ENCODE data around the gene SKIC8.

Gene SKIC8

DNA sequence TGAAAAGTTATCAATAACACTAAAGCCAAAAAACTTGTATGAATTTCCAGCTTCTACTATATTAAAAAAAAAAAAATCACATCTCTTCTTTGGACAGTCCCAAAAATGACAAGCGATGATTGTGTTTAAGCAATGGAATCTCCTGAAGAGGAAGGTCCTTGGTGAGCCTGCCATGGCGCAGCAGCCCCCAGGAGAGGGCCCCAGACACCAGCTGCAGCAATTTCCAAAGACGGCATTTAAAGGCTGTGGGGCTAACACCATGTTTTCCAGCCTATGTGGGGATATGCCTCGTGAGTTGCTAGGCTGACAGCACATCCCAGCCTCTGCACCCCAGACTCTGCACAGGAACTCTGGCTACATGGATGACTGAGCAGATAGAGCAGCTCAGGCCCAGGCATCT lies 14.7 kb downstream of the SKIC8 start:
- no peak overlapping the region for H3K27ac ChIP-seq
- TF ChIP-seq, protein P1, sequence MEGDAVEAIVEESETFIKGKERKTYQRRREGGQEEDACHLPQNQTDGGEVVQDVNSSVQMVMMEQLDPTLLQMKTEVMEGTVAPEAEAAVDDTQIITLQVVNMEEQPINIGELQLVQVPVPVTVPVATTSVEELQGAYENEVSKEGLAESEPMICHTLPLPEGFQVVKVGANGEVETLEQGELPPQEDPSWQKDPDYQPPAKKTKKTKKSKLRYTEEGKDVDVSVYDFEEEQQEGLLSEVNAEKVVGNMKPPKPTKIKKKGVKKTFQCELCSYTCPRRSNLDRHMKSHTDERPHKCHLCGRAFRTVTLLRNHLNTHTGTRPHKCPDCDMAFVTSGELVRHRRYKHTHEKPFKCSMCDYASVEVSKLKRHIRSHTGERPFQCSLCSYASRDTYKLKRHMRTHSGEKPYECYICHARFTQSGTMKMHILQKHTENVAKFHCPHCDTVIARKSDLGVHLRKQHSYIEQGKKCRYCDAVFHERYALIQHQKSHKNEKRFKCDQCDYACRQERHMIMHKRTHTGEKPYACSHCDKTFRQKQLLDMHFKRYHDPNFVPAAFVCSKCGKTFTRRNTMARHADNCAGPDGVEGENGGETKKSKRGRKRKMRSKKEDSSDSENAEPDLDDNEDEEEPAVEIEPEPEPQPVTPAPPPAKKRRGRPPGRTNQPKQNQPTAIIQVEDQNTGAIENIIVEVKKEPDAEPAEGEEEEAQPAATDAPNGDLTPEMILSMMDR (conservative IDR thresholded peaks at IDR 0.05; ENCODE audit: low read depth): no peak
- ChIA-PET CTCF (no interaction called here), POLR2A (ENCODE audit: low non-redundant PET) (no interaction called here)
- DNase-seq (ENCODE audit: low spot score): no peak

DNA sequence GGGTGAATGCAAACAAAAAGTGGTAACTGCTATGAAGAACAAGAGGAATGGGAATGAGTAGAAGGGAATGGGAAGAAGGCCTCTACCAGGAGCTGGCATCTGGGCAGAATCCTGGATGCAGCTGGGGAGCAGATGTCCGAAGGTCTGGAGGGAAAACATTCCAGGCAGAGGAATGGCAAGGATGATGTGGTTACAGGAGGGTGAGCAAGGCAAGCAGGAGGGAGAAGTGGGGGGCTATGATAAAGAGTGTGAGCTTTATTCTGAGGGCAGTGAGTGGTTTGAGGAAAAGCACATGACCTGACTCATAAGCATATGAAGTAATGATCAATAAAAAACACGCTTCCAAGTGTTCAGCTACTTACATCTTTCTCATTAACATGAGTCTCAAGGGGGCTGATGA lies 17.1 kb downstream of the SKIC8 start:
- POLR2A ChIA-PET (ENCODE audit: low non-redundant PET): interaction anchor here (0.6 kb wide), 1 partner anchor 119 kb away, joined by 3 read pairs; no protein-coding TSS in a partner anchor
- TF ChIP-seq, protein P1 (conservative IDR thresholded peaks at IDR 0.05; ENCODE audit: low read depth): no peak
- no peak overlapping the region for H3K27ac ChIP-seq
- CTCF ChIA-PET: interaction anchor here (0.5 to 0.6 kb wide), 2 partner anchors 169 to 427 kb away, joined by 3 to 4 read pairs; no protein-coding TSS in a partner anchor
- DNase-seq (ENCODE audit: low spot score): no peak

DNA sequence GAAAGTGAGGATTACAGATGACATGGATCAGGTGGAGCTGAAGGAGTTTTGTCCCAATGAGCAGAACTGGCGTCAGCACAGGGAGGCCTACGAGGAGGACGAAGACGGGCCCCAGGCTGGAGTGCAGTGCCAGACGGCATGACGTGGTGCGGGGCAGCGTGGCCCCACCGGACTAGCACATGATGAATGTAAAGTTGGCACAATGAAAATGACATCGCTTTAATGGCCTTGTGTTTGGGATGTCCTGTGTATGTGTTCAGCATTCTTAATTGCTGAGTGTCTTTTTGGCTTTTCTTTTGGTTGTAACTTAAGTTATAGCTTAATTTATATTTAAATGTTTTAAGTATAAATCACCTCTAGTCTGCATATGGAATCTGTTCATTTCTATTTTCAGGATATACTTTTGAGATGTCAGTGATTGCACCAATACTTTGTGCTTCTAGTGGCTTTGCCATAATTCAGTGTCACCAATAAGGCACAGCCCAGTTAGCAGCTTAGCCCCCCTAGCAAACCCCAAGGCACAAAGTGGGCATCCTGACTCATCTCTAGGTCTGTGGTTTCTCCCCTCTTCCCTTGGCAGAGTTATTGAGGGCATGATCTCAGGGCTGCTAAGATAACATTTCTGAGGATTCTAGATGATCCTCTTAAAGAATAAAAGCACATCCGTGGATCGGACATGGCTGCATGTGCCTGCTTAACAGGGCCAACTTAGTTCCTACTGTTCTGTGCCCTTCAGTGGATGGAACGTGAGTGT lies 18.9 kb downstream of the SKIC8 start:
- ChIA-PET CTCF (interaction anchor here (0.5 to 0.6 kb wide), 2 partner anchors 167 to 1311 kb away, joined by 3 to 4 read pairs; no protein-coding TSS in a partner anchor), POLR2A (ENCODE audit: low non-redundant PET) (no interaction called here)
- no peak for DNase-seq (ENCODE audit: low spot score)
- no peak overlapping the region for H3K27ac ChIP-seq
- TF ChIP-seq, protein P1 (conservative IDR thresholded peaks at IDR 0.05; ENCODE audit: low read depth): no peak

DNA sequence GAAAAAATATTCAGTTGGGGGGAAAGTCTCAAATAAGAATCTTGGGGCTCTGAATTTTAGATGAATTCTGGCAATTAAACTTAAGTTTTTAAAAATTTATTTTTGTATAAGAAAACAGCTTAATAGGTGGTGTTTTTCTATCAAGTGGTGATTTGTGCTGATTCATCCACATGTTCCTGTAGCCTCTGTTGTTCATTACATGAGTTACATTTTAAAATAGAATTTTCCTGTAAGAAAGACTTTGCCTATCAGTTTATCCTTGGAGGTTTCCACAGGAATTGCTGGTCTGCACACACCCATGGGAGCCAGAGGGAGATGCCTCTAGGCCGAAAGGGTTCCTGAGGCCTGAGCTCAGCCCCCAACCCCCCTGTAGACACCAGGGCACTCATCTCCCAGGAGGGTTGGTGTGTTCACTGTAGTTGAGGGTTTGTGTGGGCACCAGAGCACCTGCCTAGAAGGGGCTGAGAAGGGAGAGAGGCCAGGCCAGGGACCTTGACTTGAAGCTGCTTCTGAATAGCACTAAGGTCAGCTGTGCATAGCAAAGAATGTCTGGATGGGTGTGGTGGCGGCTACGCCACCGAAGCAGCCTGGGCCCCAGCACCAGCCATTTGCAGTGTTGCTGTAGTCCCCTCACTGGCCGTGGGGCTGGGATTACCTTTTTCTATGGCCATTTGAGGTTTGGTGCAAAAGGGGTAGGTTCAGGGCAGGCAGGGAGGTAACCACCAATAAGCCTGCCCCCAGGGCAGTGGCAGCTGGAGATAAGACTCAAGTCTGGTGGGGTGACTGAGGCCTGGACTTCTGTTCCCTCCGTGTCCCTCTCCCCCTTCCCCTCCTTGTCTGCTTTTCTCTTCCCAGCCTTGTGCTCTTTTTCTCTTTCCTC lies 23.1 kb downstream of the SKIC8 start:
- CTCF ChIA-PET: no interaction called here
- no peak for DNase-seq (ENCODE audit: low spot score)
- POLR2A ChIA-PET (ENCODE audit: low non-redundant PET): interaction anchor here (0.6 kb wide), 1 partner anchor 14 kb away, joined by 6 read pairs; no protein-coding TSS in a partner anchor
- H3K27ac ChIP-seq: no peak overlapping the region
- TF ChIP-seq, protein P1 (conservative IDR thresholded peaks at IDR 0.05; ENCODE audit: low read depth): no peak

DNA sequence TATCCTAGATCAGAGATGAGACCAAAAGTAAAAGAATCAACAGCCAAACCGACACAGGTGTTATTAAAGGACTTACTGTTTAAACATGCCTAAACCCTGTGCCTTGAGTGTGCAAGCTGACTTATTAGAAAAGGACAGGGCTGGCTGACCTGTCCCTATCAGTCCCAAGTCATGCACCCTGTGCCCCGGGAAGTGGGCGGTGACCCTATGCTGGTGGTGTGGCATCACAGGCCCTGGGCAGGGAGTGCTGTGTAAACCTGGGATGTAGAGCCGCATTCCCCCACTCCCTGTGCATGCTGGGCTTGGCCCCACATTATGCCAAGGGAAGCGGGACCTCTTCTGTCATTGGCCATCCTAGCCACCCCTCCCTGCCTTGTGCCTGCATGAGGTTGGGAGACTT lies 24.4 kb downstream of the SKIC8 start:
- TF ChIP-seq, protein P1 (conservative IDR thresholded peaks at IDR 0.05; ENCODE audit: low read depth): no peak
- H3K27ac ChIP-seq: no peak overlapping the region
- no peak for DNase-seq (ENCODE audit: low spot score)
- CTCF ChIA-PET: interaction anchor here (0.5 to 0.7 kb wide), 2 partner anchors 11 to 17 kb away, joined by 3 to 4 read pairs; no protein-coding TSS in a partner anchor
- POLR2A ChIA-PET (ENCODE audit: low non-redundant PET): no interaction called here

DNA sequence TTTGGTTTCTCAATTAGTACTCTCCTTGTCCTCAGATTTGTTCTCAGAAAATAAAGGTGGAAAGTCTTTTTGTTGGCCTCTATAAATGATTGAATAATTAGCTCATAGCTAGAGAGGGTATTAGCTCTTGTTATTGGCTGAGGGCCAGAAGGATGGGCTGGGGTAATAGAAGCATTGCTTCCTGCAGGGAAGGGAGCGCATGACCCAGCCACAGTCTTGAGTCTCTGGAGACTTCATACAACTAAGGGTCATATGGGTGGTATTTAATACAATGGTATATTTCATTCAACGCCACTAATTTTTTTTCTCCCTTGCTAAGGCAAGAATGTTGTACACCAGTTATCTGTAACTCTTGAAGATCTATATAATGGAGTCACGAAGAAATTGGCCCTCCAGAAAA lies 26.6 kb downstream of the SKIC8 start:
- TF ChIP-seq, protein P1 (conservative IDR thresholded peaks at IDR 0.05; ENCODE audit: low read depth): no peak
- no peak for DNase-seq (ENCODE audit: low spot score)
- ChIA-PET POLR2A (ENCODE audit: low non-redundant PET) (no interaction called here), CTCF (no interaction called here)
- no peak overlapping the region for H3K27ac ChIP-seq

Measured in RWPE1 (cell line).